Neural cell (in vitro differentiated cells): ENCODE measurements around the gene GDI1.

Experiments
- CTCF ChIP-seq: fragments of 450-650 bp; IDR thresholded peaks from 2 replicates; pipeline ENCODE4 v1.5.1; 2014; ENCODE audit warnings: antibody characterized with exemption, mild to moderate bottlenecking, moderate library complexity; ENCODE audit not compliant: poor library complexity, severe bottlenecking
- EP300 ChIP-seq: fragments of 450-650 bp; conservative IDR thresholded peaks from 2 replicates; pipeline ENCODE4 v1.6.1; 2014; ENCODE audit warnings: antibody characterized with exemption, mild to moderate bottlenecking, moderate library complexity; ENCODE audit not compliant: poor library complexity, severe bottlenecking
- EZH2 ChIP-seq: fragments of 200-600, 300-800 bp; shearing (Covaris generic), sonication (generic); IDR thresholded peaks from 2 replicates; pipeline ENCODE4 v1.6.1; 2014; ENCODE audit warnings: antibody characterized with exemption, low read length, borderline replicate concordance, mild to moderate bottlenecking; ENCODE audit not compliant: insufficient read depth, poor library complexity, severe bottlenecking
- POLR2AphosphoS5 ChIP-seq: IDR thresholded peaks from 2 replicates; pipeline ENCODE4 v1.6.1; 2012
- RAD21 ChIP-seq: fragments of 450-650 bp; conservative IDR thresholded peaks from 2 replicates; pipeline ENCODE4 v1.6.1; 2014; ENCODE audit warnings: antibody characterized with exemption, mild to moderate bottlenecking, moderate library complexity
- REST ChIP-seq: IDR thresholded peaks from 2 replicates; pipeline ENCODE4 v1.6.1; 2012; ENCODE audit warnings: borderline replicate concordance
- SMC3 ChIP-seq: fragments of 450-650 bp; conservative IDR thresholded peaks from 2 replicates; pipeline ENCODE4 v1.6.1; 2014; ENCODE audit warnings: antibody characterized with exemption, mild to moderate bottlenecking, moderate library complexity; ENCODE audit not compliant: poor library complexity
- TAF1 ChIP-seq: IDR thresholded peaks from 2 replicates; pipeline ENCODE4 v1.6.1; 2012; ENCODE audit warnings: low read depth

DNA sequence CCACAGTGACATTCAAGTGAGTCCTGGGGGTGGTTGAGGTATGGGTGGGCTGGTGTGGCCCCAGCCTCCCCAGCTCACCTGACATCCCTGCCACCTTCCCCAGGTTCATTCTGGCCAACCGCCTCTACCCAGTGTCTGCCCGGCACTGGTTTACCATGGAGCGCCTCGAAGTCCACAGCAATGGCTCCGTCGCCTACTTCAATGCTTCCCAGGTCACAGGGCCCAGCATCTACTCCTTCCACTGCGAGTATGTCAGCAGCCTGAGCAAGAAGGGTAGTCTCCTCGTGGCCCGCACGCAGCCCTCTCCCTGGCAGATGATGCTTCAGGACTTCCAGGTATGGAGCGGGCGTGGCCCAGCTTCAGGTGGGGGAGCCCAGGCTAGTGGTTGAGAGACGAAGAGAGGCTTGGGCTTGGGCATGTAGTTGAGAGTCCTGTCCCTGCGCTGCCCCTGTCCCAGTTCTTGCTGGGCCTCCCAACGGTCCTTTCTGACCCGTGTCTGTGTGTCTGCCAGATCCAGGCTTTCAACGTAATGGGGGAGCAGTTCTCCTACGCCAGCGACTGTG, 1.7 kb upstream of the GDI1 start:
- TF ChIP-seq CTCF = no peak
- TF ChIP-seq EP300 = no peak
- TF ChIP-seq EZH2 = no peak
- TF ChIP-seq POLR2AphosphoS5 = no peak
- no peak for TF ChIP-seq TAF1
- no peak for TF ChIP-seq SMC3
- no peak for TF ChIP-seq RAD21
- no peak for TF ChIP-seq REST
